GM11168 (cell line): ENCODE measurements around the gene UNC79.

Experiments used
- in situ Hi-C: fragments of 300-500 bp; cut with MboI; formaldehyde crosslinking; loops from one replicate; pipeline ENCODE4 v1.12.0; 2022; ENCODE audit warnings: low sequenced_read_pairs; ENCODE audit not compliant: unreplicated experiment

UNC79 gene

DNA sequence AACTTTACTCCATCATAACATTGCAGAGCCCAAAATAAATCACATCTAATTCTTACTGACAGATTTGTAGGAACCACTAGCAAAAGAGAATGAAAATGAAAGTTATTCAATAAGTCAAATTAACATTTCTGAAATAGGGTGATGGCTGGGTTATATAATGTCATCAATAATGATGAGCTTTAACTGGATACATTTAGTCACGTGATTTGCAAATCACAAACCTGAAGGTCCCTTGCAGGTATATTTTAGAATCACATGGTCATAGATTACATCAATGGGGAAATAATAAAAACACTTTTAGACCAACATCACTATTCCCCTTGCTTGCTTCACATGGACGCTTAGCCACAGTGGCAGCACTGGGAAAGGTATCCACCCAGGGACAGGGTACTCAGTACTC lies 270.8 kb downstream of the UNC79 start:
- in situ Hi-C loops: no loop called here

DNA sequence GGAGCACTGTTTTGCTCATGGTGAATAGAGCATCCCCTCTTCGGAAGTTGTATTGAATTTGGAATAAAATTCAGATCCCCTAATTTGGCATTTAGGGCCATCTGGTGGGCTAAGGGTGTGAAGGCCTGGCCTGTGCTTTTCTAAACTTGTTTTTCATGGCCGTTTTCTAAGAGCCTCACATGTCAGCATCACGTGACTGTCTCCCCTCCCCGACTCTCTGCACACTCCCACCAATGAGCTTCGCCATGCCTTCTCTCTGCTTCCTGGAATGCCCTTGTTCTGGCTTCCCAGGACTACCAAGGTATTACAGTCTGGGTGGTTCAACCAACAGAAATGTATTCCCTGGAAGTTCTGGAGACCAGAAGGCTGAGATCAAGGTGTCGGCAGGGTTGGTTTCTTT lies 272.2 kb downstream of the UNC79 start:
- in situ Hi-C loops: no loop called here

DNA sequence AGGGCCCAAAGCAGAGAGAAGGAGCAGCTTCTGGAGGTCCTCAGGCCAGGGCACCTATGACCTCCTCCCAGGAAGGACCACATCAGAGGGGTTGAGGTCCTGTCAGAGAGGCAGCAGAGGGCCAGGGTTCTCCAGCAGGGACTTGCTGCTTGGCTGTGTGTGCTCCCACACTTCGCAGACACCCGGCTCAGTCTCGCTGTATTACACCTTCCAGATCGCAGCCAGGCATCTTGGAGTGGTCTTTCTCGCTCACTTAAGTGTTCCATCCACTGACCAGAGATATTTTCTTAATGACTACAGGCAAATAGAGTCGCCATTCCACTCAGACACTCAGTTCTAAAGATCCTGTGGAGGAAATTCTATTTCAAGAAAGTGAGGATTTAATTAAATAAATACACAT lies 273.2 kb downstream of the UNC79 start:
- in situ Hi-C loops: no loop called here

DNA sequence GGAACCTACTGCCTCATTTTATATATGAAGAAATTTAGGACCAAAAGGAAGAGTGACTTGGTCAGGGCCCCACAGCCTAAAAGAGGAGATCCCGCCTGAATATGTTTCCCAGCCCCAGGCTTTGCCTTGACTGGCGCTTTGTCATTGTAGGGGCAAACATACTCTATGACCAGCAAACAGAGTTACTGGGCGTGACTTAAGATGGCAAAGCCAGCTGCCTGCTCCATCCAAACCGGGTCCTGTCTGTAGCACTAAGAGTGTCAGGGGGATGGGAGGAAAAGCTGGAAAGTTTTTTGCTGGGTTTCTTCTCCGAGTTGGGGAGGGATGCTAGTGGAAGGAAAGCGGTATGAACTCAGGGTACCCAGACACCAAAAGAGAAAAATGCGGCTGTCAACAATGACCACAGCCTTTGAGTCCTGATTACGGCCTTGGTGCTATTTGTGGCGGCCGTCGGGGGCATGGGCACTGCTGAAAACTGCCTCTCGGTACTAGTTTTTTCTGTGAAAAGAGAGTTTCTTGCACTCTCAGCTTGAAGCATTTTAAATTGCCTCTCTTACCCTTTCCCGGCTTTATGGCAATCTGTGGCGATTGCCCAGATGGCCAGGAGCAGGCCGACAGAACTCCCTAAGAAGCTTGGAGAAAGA lies 274.9 kb downstream of the UNC79 start:
- in situ Hi-C loops: no loop called here

DNA sequence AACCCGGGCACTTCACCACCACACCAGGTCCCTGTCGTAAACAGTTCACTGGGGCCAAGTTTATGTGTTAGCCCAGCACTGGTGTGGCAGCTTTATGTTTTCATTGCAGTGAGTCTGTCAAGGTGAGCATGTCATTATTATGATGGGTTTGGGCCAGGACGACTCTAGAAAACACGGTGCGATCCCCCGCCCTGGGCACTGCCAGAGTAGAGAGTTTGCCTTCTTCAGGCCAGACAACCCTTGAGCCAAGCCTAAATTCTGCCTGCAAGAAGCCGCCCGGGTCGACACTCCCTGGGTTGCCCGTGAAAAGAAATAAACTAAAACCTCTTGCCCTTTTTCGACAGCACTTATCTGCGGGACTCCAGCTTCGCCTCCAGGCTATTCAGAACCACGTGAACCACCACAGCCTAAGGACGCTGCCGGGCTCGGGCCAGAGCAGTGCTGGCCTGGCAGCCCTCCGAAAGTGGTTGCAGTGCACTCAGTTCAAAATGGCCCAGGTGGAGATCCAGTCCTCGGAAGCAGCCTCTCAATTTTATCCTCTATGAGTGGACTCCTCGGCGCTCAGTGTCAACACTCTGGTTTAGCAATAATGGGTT lies 275.7 kb downstream of the UNC79 start:
- in situ Hi-C loops: no loop called here

DNA sequence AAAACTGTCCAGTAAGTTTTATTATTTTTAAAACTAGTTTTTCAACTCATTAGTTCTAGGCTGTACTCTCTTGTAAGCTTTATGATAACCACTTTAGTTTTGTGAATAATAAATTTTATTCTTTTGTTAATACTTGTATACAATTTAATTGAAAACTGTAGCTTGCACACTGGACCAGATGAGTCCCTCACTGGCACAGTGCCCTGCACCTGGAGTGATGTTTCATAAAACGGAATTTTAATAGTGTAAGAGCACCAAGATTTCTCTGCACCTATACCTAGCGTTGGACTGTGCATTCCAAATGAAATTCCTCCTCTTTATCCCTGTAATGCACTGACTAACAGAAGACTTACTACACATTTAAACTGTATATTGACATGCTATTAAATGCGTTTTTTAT lies 276.7 kb downstream of the UNC79 start:
- in situ Hi-C loops: no loop called here

DNA sequence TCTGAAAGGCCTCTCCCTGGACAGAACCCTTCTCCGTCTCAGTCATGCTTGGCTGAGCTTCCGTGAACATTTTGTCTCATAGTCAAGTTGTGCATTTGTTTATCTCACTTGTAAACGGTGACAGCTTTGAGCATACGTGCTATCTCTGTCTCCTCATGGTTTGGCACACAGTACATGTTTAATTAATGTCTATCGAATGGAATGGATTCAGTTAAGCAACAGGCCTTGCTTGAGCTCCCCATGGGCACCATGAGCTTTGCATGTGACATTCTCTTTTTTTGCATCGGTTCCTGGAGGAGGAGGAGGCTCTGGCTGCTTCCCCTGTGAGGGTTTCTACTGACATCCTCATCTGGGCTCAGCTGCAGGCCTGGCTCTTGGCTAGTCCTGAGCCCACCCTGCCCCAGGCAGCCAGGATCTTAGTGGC lies 277.6 kb downstream of the UNC79 start:
- in situ Hi-C loops: no loop called here

DNA sequence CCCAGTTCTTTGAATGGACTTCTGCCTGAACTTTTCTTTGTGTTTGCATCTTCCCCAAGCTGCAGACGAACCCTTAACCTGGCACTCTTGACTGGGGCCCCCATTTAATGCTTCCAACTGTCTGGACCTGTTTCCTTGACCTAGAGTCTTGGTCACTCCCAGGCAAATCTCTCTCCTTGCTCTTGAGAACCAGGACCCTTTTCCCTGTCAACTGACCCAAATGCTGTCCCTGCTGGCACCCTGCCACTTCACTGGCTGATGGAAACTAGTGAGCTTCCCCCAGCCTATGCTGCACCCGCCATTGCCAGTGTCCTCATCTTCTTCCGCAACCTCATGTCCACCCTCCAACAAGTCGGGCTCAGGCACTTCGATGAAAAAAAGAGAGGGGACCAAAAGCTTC lies 278.1 kb downstream of the UNC79 start:
- in situ Hi-C loops: no loop called here

DNA sequence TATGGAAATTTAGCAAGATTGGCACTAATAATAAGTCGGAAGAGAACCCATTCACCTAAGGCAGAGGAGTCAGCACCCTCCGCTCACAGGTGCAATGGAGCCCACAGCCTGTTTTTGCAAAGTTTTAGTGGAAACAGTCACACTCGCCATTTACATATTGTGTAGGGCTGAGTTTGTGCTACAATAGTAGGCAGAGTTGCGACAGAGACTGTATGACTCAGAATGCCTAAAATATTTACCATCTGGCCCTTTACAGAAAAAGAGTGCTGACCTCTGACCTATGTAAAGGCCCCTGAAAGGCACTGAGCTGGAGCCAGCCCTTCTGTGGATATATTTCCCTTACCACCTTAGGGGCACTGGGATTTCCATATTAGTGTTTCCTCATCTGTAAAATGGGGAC lies 278.5 kb downstream of the UNC79 start:
- in situ Hi-C loops: no loop called here

DNA sequence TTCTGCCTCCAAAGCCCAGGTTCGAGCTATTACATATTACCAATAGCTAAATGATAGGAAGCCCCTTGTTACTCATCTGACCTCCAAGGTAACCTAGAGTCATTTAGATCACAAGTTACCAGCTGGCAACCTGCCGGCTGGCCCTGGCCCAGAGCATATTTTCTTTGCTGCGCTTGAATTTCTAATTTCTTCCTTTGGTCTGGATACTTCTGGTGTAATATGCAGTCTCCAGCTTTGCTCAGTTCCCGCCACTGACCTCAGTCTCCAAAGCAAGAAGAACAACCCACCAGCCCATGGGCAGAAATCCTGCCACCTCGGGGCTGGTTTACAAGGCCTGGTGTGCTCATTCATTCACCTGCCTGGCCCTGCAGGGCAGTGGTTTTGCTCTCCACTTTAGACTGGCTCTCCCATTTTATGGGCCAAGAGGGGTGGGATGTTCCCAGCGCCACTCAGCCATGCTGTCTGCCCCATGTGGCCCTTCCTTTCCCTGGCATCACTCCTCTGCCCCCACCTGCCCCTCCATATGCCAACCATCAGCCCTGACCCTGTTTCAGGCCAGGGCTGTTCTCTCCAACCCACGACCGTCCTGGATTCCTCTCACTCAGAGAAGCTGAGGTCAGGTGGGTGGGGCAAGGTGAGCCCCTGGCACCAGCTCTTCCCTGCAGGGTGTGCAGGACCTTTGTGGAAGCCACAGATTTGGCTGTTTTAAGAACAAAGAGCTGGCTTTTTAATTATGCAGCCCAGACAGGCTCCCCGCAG lies 281.5 kb downstream of the UNC79 start:
- in situ Hi-C loops: no loop called here

DNA sequence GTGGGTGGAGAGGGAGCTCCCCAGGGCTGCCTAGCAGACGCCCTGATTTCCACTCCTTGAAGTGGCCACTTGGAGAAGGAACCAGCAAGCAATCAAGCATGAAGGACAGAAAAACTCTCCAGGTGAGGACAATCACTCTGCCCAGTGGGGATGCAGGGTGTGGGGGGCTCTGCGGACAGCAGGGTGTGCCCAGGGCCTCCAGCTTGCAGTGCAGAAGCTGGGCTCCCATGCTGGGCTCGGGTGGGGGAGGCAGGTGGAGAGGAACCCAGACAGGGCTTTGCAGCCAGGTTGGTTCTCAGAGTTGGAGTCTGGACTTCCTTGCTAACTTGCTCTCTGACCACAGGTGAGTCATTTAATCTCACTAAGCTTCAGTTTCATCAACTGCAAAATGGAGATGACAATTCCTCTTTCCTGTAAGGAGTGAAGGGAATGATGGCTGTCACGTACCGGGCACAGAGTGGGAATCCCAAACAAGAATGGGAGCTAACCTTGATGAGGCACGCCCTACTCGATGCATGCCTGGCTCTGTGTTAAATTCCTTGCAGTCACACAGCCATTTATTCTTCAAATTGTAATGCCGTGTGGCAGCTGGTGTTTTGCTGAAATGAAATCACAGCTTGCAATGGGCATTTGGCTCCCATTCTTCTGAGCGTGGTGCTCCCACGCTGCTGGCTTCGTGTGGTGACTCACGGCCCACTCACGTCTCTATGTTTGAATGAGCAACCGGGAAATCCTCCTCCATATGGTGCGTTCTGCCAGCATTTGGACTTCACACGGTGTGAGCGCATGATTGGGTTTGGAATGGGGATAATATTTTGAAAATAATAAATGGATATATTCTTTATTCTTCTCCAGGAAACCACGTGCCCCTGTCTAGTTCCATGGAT lies 282.3 kb downstream of the UNC79 start:
- in situ Hi-C loops: no loop called here

DNA sequence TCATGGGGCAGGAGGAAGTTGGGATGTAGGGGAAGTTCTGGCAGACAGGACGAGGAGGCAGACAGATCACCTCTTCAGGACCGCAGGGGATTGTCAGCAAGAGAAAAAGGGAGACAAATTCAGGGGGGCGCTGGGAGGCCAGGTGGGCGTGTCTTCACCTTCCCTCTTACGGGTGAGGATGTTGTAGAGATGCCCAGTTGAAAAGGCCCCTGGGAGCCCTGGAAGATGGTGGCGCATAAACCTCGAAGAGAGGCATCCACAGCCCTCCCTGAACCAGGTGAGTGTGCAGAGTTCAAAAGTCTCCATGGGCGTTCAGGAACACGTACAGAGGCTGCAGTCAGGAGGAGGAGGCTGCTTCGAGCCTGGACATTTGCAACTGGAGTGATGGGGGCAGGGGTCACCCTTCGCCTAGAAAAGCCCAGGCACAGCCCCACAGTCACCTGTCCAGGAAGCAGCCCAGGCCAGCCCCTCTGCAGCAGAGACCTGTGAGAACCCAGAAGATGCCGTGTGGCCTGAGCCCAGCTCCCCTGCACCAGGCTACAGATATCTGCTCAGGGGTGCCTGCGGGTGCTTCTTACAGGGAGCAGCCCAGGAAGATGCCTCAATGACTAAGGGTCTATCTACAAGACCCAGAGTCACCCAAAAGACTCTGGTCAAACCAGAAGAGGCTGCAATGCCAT lies 283.1 kb downstream of the UNC79 start:
- in situ Hi-C loops: no loop called here

DNA sequence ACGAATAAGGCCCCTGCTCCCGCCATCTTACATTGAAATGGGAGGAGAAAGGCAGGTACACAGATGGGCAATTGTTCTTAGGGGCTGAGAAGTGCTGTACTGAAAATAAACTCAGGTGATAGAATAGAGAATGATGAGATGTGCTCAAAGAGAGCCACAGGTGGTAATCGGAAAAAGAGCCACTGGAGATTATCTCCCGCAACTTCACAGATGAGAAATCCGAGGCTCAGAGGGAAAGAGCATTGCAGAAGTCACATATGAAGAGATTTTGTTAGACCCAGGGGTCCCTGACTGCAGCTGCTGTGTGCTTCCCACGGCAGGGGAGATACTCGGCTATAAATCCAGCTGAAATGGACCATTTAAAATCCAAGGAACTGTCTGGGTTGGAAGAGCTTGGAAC lies 283.9 kb downstream of the UNC79 start:
- in situ Hi-C loops: no loop called here

DNA sequence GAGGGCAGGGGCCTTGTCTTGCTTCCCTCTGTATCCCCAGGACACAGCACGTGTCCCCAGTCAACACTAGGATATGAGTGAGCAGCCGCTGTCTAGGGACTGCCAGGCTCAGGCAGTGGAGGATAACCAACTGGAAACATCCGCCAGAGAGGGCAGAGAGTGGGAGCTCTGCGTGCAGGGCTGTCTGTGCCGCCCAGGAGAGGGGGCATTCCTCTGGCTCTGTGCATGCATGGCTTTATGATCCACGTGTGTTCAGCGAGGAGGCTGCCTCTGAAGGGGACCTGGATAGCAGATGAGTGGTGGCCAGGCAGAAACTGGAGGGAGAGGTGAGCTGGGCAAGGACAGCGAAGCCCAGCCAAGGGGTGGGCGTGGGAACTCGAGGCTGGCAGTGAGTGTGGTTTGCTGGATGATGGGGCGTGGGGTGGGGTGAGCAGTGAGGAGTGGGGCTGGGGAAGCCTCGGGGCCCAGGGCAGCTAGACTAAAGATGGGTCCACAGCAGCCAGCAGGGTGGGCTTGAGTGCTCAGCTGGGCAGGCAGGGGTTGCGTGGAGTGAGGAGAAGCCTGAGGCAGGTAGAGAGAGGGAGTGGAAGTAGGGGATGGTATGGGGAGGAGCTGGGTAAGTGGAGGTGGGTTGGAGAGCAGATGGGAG lies 284.7 kb downstream of the UNC79 start:
- in situ Hi-C loops: no loop called here

DNA sequence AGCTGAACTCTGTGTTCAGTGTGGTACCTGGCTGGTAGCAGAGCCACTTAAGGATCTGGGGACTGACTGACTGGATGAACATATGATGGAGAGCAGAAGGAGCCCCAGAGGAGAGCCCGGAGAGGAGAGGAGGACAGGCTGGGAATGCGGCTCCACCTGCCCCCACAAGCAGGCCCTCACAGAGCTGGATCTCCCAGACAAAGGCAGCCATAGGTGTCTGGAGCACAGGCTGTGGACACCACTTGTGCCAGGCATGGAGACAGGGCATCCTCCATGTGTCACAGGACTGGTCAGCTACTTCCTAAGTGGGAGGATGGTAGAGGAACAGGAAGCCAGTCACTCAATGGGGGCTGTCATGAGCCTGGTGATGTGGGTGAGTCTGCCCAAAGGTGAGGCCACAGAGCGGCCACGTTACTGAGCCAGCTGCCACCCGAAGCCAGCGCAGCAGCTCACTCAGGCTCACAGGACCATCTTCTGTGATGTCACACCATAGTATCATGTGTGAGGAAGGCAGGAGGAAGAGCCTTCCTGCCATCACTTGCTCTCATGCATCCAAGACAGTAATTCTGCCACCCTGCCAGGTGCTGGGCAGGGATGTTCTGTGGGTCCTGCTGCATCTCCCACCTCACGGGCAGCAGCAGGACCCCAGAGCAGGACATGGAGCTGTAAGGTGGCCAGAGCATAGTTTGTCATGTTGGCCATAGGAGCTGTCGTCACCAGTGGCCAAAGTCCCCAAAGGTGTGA lies 285.4 kb downstream of the UNC79 start:
- in situ Hi-C loops: no loop called here

DNA sequence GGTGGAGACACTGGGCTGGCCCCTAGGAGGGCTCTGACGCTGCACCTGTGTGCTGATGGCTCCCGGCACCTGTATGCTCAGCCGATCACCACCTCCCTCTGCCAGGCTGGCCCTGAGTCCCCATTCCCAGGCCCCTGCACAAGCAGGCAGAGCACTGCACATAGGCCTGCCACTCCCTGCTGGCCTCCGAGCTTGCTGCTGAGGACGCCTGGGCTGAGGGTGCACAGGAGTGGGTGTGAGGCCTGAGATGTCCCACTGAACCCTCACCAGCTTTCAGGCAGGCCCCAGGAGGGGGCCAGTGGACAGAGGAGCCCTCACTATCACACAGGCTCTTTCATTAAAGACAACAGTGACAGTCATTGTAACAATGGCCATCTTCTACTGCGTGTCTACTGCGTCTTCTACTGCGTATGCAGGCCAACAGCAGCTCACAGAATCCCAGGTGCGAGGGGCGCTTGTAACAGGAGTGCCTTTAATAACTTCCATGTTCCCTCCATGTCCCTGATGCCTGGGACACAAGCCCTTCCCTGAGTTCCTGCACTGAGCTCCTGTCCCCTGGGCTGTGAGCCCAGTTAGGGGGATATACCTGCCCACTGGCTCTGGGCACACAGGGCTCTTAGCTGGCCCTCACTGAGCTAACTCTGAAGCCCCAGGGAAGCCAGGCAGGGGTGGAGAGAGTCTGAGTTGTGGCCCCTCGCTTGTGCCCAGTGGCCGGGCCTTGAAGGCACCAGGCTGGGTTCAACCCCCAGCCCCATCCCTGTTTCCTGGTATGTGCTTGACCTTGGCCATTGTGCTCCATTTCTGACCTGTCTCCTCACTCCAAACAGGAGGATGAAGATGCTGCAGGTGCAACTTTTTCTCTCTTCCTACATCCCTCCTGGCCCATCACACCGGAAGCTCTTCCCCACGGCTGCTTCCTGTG lies 286.3 kb downstream of the UNC79 start:
- in situ Hi-C loops: no loop called here

DNA sequence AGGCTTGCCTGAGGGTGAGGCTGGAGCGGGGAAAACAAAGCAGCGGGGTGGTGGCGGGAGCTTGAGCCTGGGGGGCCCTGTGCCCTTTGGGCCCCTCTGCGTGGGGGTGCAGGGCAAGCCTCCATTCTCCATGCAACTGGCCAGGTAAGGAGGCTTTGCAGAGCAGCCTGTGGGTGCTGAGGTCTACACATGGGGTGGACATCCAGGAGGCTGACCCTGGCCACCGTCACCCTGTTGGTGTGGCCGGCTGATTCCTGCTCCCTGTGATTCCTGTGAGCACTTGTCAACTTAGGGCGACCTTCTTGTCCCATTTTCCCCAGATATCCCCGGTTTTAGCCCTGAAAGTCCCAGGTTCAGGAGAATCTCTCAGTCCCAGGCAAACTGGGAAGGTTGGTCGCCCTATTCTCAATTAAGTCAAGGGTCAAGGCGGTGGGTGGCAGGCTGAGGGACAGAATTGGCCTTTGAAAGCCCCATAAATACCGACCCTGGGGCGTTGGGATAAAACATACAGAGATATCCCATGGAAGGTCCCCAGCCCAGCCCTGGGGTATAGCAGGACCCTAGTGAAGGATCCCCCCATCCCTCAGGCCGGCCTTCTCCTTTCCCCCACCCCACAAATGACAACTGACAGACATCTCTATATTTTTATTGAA lies 287.1 kb downstream of the UNC79 start:
- in situ Hi-C loops: no loop called here

DNA sequence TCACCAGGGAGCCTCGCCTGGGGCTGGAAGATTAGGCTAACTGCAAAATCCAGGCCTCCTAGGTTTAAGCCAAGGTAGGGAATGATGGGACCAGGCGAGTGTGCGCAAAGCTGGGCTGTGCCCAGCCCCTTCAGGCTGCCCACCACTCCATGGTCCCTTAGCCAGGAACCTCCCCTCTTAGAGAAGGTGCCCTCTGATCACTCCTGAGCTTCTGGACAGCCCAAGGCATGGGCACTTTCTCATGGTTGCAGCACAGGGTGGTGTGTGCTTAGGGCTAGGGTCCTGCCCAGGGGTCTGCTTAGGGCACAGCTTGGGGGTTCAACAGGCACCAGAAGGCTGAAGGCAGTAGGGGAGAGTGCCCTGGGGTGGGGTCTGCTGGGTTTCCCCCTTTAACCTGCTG lies 288.5 kb downstream of the UNC79 start:
- in situ Hi-C loops: no loop called here
